ENCODE results near the gene RPS6KB2. TPM values are rescaled to one million over a fixed set of nuclear protein-coding genes. Genes with fewer than 3 reads are reported as not detected.
A peak's percentile ranks its signal among the peaks of the same experiment; 100 is the strongest.

The RPS6KB2 gene
- total and polyA plus RNA-seq, 9 of the 15 experiments (the other 6 are each of a cell fraction or from before 2014, with no cell fraction given) = 0.42 to 122 (median 82.6) TPM

- no peak for TF ChIP-seq SFPQ (IDR thresholded peaks at IDR 0.05; ENCODE audit: low read depth, low read length)
- no peak for TF ChIP-seq FOXA3 (CRISPR knock-in tag; conservative IDR thresholded peaks at IDR 0.05 in 1 of 2, IDR thresholded peaks at IDR 0.05 in 1 of 2)
- no peak for TF ChIP-seq E2F4 (CRISPR knock-in tag; IDR thresholded peaks at IDR 0.05; ENCODE audit: low read depth)
- no peak for TF ChIP-seq HOMEZ (CRISPR knock-in tag; IDR thresholded peaks at IDR 0.05)
- peak; percentile 68 for TF ChIP-seq FUS (optimal IDR thresholded peaks at IDR 0.05; ENCODE audit: low read depth, low read length)
- TF ChIP-seq ZNF77 (CRISPR knock-in tag; IDR thresholded peaks at IDR 0.05) = no peak
- no peak for TF ChIP-seq GABPA (tag; conservative IDR thresholded peaks at IDR 0.05; ENCODE audit: low read depth)
- TF ChIP-seq MBD1 (CRISPR knock-in tag; IDR thresholded peaks at IDR 0.05) = no peak
- no peak for TF ChIP-seq FOXP1 (CRISPR knock-in tag; IDR thresholded peaks at IDR 0.05)
- TF ChIP-seq KLF16 (IDR thresholded peaks at IDR 0.05) = no peak
- no peak for TF ChIP-seq FOXP4 (CRISPR knock-in tag; IDR thresholded peaks at IDR 0.05; ENCODE audit: borderline replicate concordance)
- TF ChIP-seq CREB1 (IDR thresholded peaks at IDR 0.05) = peak; percentile 71; the same call in 1 of the 2 replicates
- 0 out of 2 replicates have a peak, but pooled peaks have one; percentile 29 for TF ChIP-seq CREB1 (CRISPR knock-in tag; IDR thresholded peaks at IDR 0.05)
- TF ChIP-seq DNMT1 (IDR thresholded peaks at IDR 0.05) = no peak
- no peak for TF ChIP-seq CEBPG (CRISPR knock-in tag; IDR thresholded peaks at IDR 0.05)
- no peak for TF ChIP-seq CEBPG (tag; conservative IDR thresholded peaks at IDR 0.05 in 1 of 2, IDR thresholded peaks at IDR 0.05 in 1 of 2)
- peak; percentile 83; the same call in 1 of the 2 replicates for TF ChIP-seq GATAD2B (IDR thresholded peaks at IDR 0.05; ENCODE audit: borderline replicate concordance)
- TF ChIP-seq BHLHE40 (IDR thresholded peaks at IDR 0.05; ENCODE audit: low read length) = no peak
- no peak for TF ChIP-seq MTF1 (CRISPR knock-in tag; IDR thresholded peaks at IDR 0.05; ENCODE audit: borderline replicate concordance)
Measured at GRCh38 chr11:67420646-67421429, 7.5 kb upstream of the RPS6KB2 start (continued).

All from K562 (cell line).